Keratinocyte (primary cell): Measurements from ENCODE around the gene MADCAM1.

Experiments
- CTCF ChIP-seq, 3 experiments: IDR thresholded peaks in 1 of 3; conservative IDR thresholded peaks in 1 of 3; optimal IDR thresholded peaks in 1 of 3; 2 replicates in 2 of 3; 3 replicates in 1 of 3; pipeline versions ENCODE3 to v1.5.1; 2011; ENCODE audit warnings: low read length in 3 of 3, mild to moderate bottlenecking in 3 of 3, moderate library complexity in 2 of 3, control low read depth in 1 of 3, inconsistent platforms in 1 of 3; ENCODE audit not compliant: insufficient read depth in 2 of 3; ENCODE audit errors: extremely low read depth in 1 of 3
- EZH2 ChIP-seq: IDR thresholded peaks from one replicate; pipeline ENCODE4 v1.6.1; 2012; ENCODE audit warnings: inconsistent platforms, mild to moderate bottlenecking, low read length, moderate library complexity

- TF ChIP-seq CTCF (optimal IDR thresholded peaks at IDR 0.05 in 1 of 3, IDR thresholded peaks at IDR 0.05 in 1 of 3, conservative IDR thresholded peaks at IDR 0.05 in 1 of 3; ENCODE audit: extremely low read depth in 1 of 3, insufficient read depth in 2 of 3, low read length in 3 of 3), result no peak
- no peak for TF ChIP-seq EZH2
Measured at GRCh38 chr19:488505-489417, 7.5 kb upstream of the MADCAM1 start.
